Thyroid gland (tissue), 4 donors: ENCODE measurements around the gene CSTB. TPM values are rescaled to one million over a fixed set of nuclear protein-coding genes. Genes with fewer than 3 reads are reported as not detected.

Experiments used
- DNase-seq, 2 donors: peaks; one replicate each; pipeline ENCODE4 v3.0.0-alpha.2; 2019
- H3K27ac ChIP-seq, 3 donors: fragments of 200-600 bp; sonication (generic); 1 replicate in 2 of 3; 2 replicates in 1 of 3; pipeline ENCODE4 v1.5.1; 2016 to 2019; ENCODE audit warnings: mild to moderate bottlenecking in 1 of 3, moderate library complexity in 1 of 3
- H3K27me3 ChIP-seq: fragments of 200-600 bp; sonication (generic); one replicate; pipeline ENCODE4 v1.5.1; 2019
- H3K36me3 ChIP-seq, 2 donors: fragments of 200-600 bp; sonication (generic); one replicate each; pipeline ENCODE4 v1.5.1; 2016 to 2019
- H3K4me1 ChIP-seq, 2 donors: fragments of 200-600 bp; sonication (generic); one replicate each; pipeline ENCODE4 v1.5.1; 2017 to 2019
- H3K4me3 ChIP-seq, 3 donors: fragments of 200-600 bp; sonication (generic); replicated peaks in 1 of 3; 1 replicate in 2 of 3; 2 replicates in 1 of 3; pipeline ENCODE4 v1.5.1; 2016; ENCODE audit warnings: mild to moderate bottlenecking in 1 of 3
- H3K9me3 ChIP-seq: fragments of 200-600 bp; sonication (generic); one replicate; pipeline ENCODE4 v1.5.1; 2017
- CTCF ChIP-seq, 6 experiments: fragments of 200-600 bp in 3 of 6; fragments of 450-650 bp in 3 of 6; sonication (generic) in 3 of 6; IDR thresholded peaks; one replicate each; pipeline ENCODE4 v1.5.1; 2016 to 2019; ENCODE audit warnings: antibody characterized with exemption in 6 of 6, mild to moderate bottlenecking in 2 of 6, inconsistent platforms in 1 of 6, moderate library complexity in 1 of 6
- POLR2A ChIP-seq, 2 donors: fragments of 450-650 bp; IDR thresholded peaks; one replicate each; pipeline ENCODE4 v1.6.1; 2017; ENCODE audit warnings: antibody characterized with exemption in 2 of 2, mild to moderate bottlenecking in 2 of 2, moderate library complexity in 1 of 2
- WGBS, 2 donors: methylation state at CpG; one replicate each; pipeline ENCODE4 v1.1.5; 2017; 5-methylcytosine and 5-hydroxymethylcytosine counted together
- intact Hi-C: fragments of 100-400 bp; cut with DNase I; formaldehyde crosslinking; loops from one replicate; pipeline ENCODE4 v1.15.1; 2023
- total RNA-seq, 4 donors: library from RNA; depleted of rRNA; stranded (reverse); fragments of >200 nt; gene quantifications; one replicate each; pipeline ENCODE4 v1.2.3, GENCODE V29; 2016

The CSTB gene
- total RNA-seq, 4 donors from 2014 or later: 9.1 to 32.4 (median 14.5) TPM

- intact Hi-C loops: no loop called here
- no peak overlapping the region for H3K4me3 ChIP-seq
- 92 to 94% methylated on average over 14 to 17 of the region's 19 CpGs for WGBS, 2 donors
These were observed 37.0 kb upstream of the CSTB start for GRCh38 chr21:43812957-43813655.

GRCh38 chr21:43812139-43812821 lies 36.2 kb upstream of the CSTB start:
- intact Hi-C loops: no loop called here
- H3K4me3 ChIP-seq: no peak overlapping the region
- peak; percentile 35 to 49 for DNase-seq

More at GRCh38 chr21:43812957-43813655, 37.0 kb upstream of the CSTB start:
- H3K4me1 ChIP-seq: peaks cover 4 to 17% of the 10 kb centered on the region in 2 donors
- DNase-seq: no peak
- no peaks in the 10 kb centered on the region for H3K27me3 ChIP-seq
- H3K27ac ChIP-seq: no peak overlapping the region
- no peaks in the 10 kb centered on the region for H3K9me3 ChIP-seq
- no peaks in the 10 kb centered on the region for H3K36me3 ChIP-seq
- TF ChIP-seq CTCF (IDR thresholded peaks at IDR 0.05): no peak
- TF ChIP-seq POLR2A (IDR thresholded peaks at IDR 0.05): no peak

GRCh38 chr21:43811262-43812105 lies 35.4 kb upstream of the CSTB start:
- TF ChIP-seq CTCF (IDR thresholded peaks at IDR 0.05) (no peak), POLR2A (IDR thresholded peaks at IDR 0.05) (no peak)
- Histone ChIP-seq H3K4me1 (peaks cover 8 to 22% of the 10 kb centered on the region in 2 donors), H3K9me3 (no peaks in the 10 kb centered on the region), H3K27ac (no peak overlapping the region), H3K4me3 (no peak overlapping the region), H3K27me3 (no peaks in the 10 kb centered on the region), H3K36me3 (no peaks in the 10 kb centered on the region)
- intact Hi-C loops: loop anchor here (2.0 kb wide), 1 partner anchor 165 kb away; no protein-coding TSS in a partner anchor
- no peak for DNase-seq
- WGBS, 2 donors: 69 to 84% methylated on average over 20 to 24 of the region's 24 CpGs

More at GRCh38 chr21:43812139-43812821, 36.2 kb upstream of the CSTB start:
- Histone ChIP-seq H3K27me3 (no peaks in the 10 kb centered on the region), H3K9me3 (no peaks in the 10 kb centered on the region), H3K27ac (no peak overlapping the region), H3K36me3 (no peaks in the 10 kb centered on the region), H3K4me1 (peaks cover 4 to 17% of the 10 kb centered on the region in 2 donors)
- 60 to 63% methylated on average over 21 to 22 of the region's 27 CpGs for WGBS, 2 donors
- no peak for TF ChIP-seq POLR2A (IDR thresholded peaks at IDR 0.05)
- no peak for TF ChIP-seq CTCF (IDR thresholded peaks at IDR 0.05)

GRCh38 chr21:43810505-43811261 lies 34.6 kb upstream of the CSTB start:
- peak; percentile 84 to 88 for DNase-seq

More at GRCh38 chr21:43810505-43811261, 34.6 kb upstream of the CSTB start:
- peak; percentile 87 to 98 (median 96) for TF ChIP-seq CTCF (IDR thresholded peaks at IDR 0.05)
- no peak for TF ChIP-seq POLR2A (IDR thresholded peaks at IDR 0.05)
- intact Hi-C loops: loop anchor here (2.0 kb wide), 1 partner anchor 166 kb away; no protein-coding TSS in a partner anchor
- WGBS, 2 donors: 17 to 23% methylated on average over 21 to 23 of the region's 23 CpGs
- Histone ChIP-seq H3K27ac (no peak overlapping the region), H3K9me3 (no peaks in the 10 kb centered on the region), H3K36me3 (no peaks in the 10 kb centered on the region), H3K4me3 (no peak overlapping the region), H3K27me3 (no peaks in the 10 kb centered on the region), H3K4me1 (peaks cover 15 to 29% of the 10 kb centered on the region in 2 donors)
